Measurements from ENCODE around the gene TRHDE. TPM values are rescaled to one million over a fixed set of nuclear protein-coding genes. Genes with fewer than 3 reads are reported as not detected.

Gene TRHDE
- total RNA-seq, 1 experiment from 2014 or later, result 0.74 TPM

DNA sequence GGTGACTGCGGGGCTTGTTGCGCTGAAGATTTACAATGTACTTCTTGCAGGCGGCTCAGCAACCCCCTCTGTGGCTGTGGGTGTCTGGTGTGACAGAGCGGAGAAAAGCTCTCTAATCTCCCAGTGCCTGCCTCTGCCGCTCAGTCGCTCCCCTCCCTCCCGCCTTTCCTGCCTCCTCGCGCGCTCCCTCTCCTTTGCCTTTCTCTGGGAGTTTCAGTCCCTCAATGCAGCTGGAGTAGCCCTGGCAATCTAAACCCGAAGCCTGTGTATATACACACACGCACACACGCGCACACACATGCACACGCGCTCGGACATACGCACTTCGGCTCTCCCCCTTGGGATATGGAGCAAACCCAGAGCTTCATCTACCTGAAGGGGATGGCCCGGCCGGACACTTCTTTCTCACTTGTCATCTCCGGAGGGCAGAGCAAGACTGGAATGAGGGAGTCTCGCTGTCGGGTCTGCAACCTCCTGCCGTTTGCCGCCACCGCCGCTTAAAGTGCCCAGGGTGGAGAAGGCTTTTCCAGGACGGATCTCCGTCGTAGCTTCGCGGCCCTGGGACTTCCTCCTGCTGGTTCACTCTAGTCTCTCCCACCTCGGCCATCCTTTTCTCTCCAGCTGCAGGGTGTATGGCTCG, 599 bp upstream of the TRHDE start:
- ChIA-PET CTCF (interaction anchor here (0.6 kb wide), 1 partner anchor 139 kb away, joined by 11 read pairs; no protein-coding TSS in a partner anchor), POLR2A (ENCODE audit: unreplicated experiment) (no interaction called here)
- no peaks in the 10 kb centered on the region for H3K36me3 ChIP-seq (ENCODE audit: low read depth)
- no TSS peak for BruUV-seq (replicated peaks)
- H3K9me2 ChIP-seq (ENCODE audit: insufficient read depth), result no peaks in the 10 kb centered on the region
- H3K4me3 ChIP-seq, result no peak overlapping the region
- no peaks in the 10 kb centered on the region for H3F3A ChIP-seq (ENCODE audit: insufficient read depth, low read depth)
- H3K27me3 ChIP-seq (ENCODE audit: insufficient read depth, low read depth), result no peaks in the 10 kb centered on the region
- TF ChIP-seq, protein P1, sequence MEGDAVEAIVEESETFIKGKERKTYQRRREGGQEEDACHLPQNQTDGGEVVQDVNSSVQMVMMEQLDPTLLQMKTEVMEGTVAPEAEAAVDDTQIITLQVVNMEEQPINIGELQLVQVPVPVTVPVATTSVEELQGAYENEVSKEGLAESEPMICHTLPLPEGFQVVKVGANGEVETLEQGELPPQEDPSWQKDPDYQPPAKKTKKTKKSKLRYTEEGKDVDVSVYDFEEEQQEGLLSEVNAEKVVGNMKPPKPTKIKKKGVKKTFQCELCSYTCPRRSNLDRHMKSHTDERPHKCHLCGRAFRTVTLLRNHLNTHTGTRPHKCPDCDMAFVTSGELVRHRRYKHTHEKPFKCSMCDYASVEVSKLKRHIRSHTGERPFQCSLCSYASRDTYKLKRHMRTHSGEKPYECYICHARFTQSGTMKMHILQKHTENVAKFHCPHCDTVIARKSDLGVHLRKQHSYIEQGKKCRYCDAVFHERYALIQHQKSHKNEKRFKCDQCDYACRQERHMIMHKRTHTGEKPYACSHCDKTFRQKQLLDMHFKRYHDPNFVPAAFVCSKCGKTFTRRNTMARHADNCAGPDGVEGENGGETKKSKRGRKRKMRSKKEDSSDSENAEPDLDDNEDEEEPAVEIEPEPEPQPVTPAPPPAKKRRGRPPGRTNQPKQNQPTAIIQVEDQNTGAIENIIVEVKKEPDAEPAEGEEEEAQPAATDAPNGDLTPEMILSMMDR (conservative IDR thresholded peaks at IDR 0.05), result no peak
- TF ChIP-seq EZH2 (IDR thresholded peaks at IDR 0.05; ENCODE audit: low read depth), result no peak
- no peak overlapping the region for H3K27ac ChIP-seq
- no peaks in the 10 kb centered on the region for H4K20me1 ChIP-seq (ENCODE audit: insufficient read depth)
- DNase-seq, result peak in 1 of 2 experiments; percentile 24
- 0 out of 2 replicates have a peak overlapping the region, but pooled peaks have one; percentile 7 for H3K4me2 ChIP-seq
- intact Hi-C loops (cut with micrococcal nuclease; ENCODE audit: unreplicated experiment), result no loop called here
- H2AFZ ChIP-seq, result no peak overlapping the region
- H3K4me1 ChIP-seq (replicated peaks; ENCODE audit: insufficient read depth), result no peaks in the 10 kb centered on the region
- no peaks in the 10 kb centered on the region for H3K79me2 ChIP-seq (ENCODE audit: low read depth)
- no peaks in the 10 kb centered on the region for H3K9me3 ChIP-seq (ENCODE audit: insufficient read depth, low read depth)

DNA sequence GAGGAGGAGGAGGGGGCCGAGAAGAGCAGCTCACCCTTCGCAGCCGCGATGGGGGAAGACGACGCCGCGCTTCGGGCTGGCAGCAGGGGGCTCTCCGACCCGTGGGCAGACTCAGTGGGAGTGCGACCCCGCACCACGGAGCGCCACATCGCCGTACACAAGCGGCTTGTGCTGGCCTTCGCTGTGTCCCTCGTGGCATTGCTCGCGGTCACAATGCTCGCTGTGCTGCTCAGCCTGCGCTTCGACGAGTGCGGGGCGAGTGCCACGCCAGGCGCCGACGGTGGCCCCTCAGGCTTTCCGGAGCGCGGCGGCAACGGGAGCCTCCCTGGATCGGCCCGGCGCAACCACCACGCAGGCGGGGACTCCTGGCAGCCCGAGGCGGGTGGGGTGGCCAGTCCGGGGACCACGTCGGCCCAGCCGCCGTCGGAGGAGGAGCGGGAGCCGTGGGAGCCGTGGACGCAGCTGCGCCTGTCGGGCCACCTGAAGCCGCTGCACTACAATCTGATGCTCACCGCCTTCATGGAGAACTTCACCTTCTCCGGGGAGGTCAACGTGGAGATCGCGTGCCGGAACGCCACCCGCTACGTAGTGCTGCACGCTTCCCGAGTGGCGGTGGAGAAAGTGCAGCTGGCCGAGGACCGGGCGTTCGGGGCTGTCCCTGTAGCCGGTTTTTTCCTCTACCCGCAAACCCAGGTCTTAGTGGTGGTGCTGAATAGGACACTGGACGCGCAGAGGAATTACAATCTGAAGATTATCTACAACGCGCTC, 745 bp downstream of the TRHDE start:
- Histone ChIP-seq H3K9me2 (ENCODE audit: insufficient read depth) (no peaks in the 10 kb centered on the region), H3K4me1 (replicated peaks; ENCODE audit: insufficient read depth) (no peaks in the 10 kb centered on the region), H3K27ac (no peak overlapping the region), H4K20me1 (ENCODE audit: insufficient read depth) (no peaks in the 10 kb centered on the region), H3K9me3 (ENCODE audit: insufficient read depth, low read depth) (no peaks in the 10 kb centered on the region), H3K79me2 (ENCODE audit: low read depth) (no peaks in the 10 kb centered on the region), H3K27me3 (ENCODE audit: insufficient read depth, low read depth) (no peaks in the 10 kb centered on the region), H3F3A (ENCODE audit: insufficient read depth, low read depth) (no peaks in the 10 kb centered on the region), H2AFZ (no peak overlapping the region), H3K4me3 (no peak overlapping the region), H3K36me3 (ENCODE audit: low read depth) (no peaks in the 10 kb centered on the region), H3K4me2 (no peak overlapping the region)
- ChIA-PET POLR2A (ENCODE audit: unreplicated experiment) (no interaction called here), CTCF (no interaction called here)
- intact Hi-C loops (cut with micrococcal nuclease; ENCODE audit: unreplicated experiment), result no loop called here
- TF ChIP-seq, protein P1 (conservative IDR thresholded peaks at IDR 0.05), result no peak
- TF ChIP-seq EZH2 (IDR thresholded peaks at IDR 0.05; ENCODE audit: low read depth), result no peak
- BruUV-seq (replicated peaks), result no TSS peak
- no peak for DNase-seq

DNA sequence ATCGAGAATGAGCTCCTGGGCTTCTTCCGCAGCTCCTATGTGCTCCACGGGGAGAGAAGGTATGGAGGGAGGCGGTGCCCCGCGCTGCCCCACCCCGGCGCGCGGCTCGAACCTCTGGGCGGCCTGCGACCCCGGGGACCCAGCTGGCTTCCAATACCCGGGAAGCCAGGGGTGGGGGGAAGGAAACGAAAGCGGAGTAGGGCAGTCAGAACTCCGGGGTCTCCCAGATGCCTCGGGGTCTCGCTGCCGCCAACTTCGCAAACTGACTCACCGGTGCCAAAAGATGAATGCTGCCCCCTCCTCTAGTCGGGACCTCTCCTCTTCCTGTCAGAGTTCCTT, 1.3 kb downstream of the TRHDE start:
- Histone ChIP-seq H3K4me2 (no peak overlapping the region), H3K9me2 (ENCODE audit: insufficient read depth) (no peaks in the 10 kb centered on the region), H3K27me3 (ENCODE audit: insufficient read depth, low read depth) (no peaks in the 10 kb centered on the region), H3K9me3 (ENCODE audit: insufficient read depth, low read depth) (no peaks in the 10 kb centered on the region), H3K36me3 (ENCODE audit: low read depth) (no peaks in the 10 kb centered on the region), H3F3A (ENCODE audit: insufficient read depth, low read depth) (no peaks in the 10 kb centered on the region), H3K27ac (no peak overlapping the region), H3K79me2 (ENCODE audit: low read depth) (no peaks in the 10 kb centered on the region), H2AFZ (no peak overlapping the region), H3K4me1 (replicated peaks; ENCODE audit: insufficient read depth) (no peaks in the 10 kb centered on the region), H4K20me1 (ENCODE audit: insufficient read depth) (no peaks in the 10 kb centered on the region), H3K4me3 (no peak overlapping the region)
- intact Hi-C loops (cut with micrococcal nuclease; ENCODE audit: unreplicated experiment), result no loop called here
- TF ChIP-seq, protein P1 (conservative IDR thresholded peaks at IDR 0.05), result no peak
- no peak for TF ChIP-seq EZH2 (IDR thresholded peaks at IDR 0.05; ENCODE audit: low read depth)
- no TSS peak for BruUV-seq (replicated peaks)
- ChIA-PET POLR2A (ENCODE audit: unreplicated experiment) (no interaction called here), CTCF (no interaction called here)
- no peak for DNase-seq

All from PC-9 (cell line).